HepG2 (cell line): ENCODE results near the gene FCGR3B. TPM values are rescaled to one million over a fixed set of nuclear protein-coding genes. Genes with fewer than 3 reads are reported as not detected.

Experiments used
- ATAC-seq: fragments of 200-7000 bp; cut with Tn5 transposase; 3 replicates; pipeline ENCODE4 v1.9.1; 2020; ENCODE audit warnings: mild to moderate bottlenecking, moderate library complexity
- BruUV-seq: library from RNA; stranded (reverse); fragments of 400-500 nt; replicated peaks from 2 replicates; lab custom pipeline; 2021; lab: Mats Ljungman, UMichigan
- CTCF ChIA-PET: fragments of 300-600 bp; formaldehyde crosslinking; extraction: SDS; loops from one replicate; lab custom pipeline; 2021; ENCODE audit warnings: low total read pairs, inconsistent platforms, low intra/inter-chr PET ratio; lab: Yijun Ruan, JAX
- POLR2A ChIA-PET: fragments of 350-600 bp; sonication (Branson Sonifier 250); formaldehyde crosslinking; loops from one replicate; lab custom pipeline; 2020; ENCODE audit warnings: antibody characterized with exemption, inconsistent platforms; lab: Yijun Ruan, JAX
- DNase-seq: peaks from one replicate; pipeline ENCODE4 v3.0.0-alpha.2; 2015; ENCODE audit warnings: low spot score
- FAIRE-seq: peaks from 3 replicates; lab custom pipeline; 2011; peaks lifted over from hg19 to GRCh38; lab: Jason Lieb, UNC
- H2AFZ ChIP-seq: one replicate; pipeline ENCODE4 v1.6.1; 2011; ENCODE audit warnings: low read length, inconsistent platforms
- H3K27ac ChIP-seq: fragments of 300-600 bp; 3 replicates; pipeline ENCODE4 v1.8.0; 2011; ENCODE audit warnings: mixed run types, mild to moderate bottlenecking, mixed read lengths, low read length, inconsistent platforms; ENCODE audit not compliant: insufficient read depth; ENCODE audit errors: extremely low read length
- H3K27me3 ChIP-seq, 2 experiments: fragments of 200-600 bp in 1 of 2; 2 replicates in 1 of 2; 3 replicates in 1 of 2; pipeline versions ENCODE4 v1.6.0 to v1.8.0; 2011; ENCODE audit warnings: low read length in 2 of 2, mild to moderate bottlenecking in 2 of 2, moderate library complexity in 2 of 2, inconsistent platforms in 1 of 2; ENCODE audit not compliant: insufficient read depth in 2 of 2, control insufficient read depth in 1 of 2
- H3K36me3 ChIP-seq, 2 experiments: fragments of 200-600 bp in 1 of 2; replicated peaks in 1 of 2; 2 replicates in 1 of 2; 3 replicates in 1 of 2; pipeline versions ENCODE4 v1.5.1 to v1.8.0; 2011; ENCODE audit warnings: low read length in 2 of 2, inconsistent platforms in 1 of 2; ENCODE audit not compliant: insufficient read depth in 2 of 2, control insufficient read depth in 1 of 2
- H3K4me1 ChIP-seq: 2 replicates; pipeline ENCODE4 v1.5.1; 2012; ENCODE audit warnings: low read length, inconsistent platforms; ENCODE audit not compliant: insufficient read depth
- H3K4me2 ChIP-seq: 2 replicates; pipeline ENCODE4 v1.6.0; 2011; ENCODE audit warnings: low read depth, low read length, inconsistent platforms
- H3K4me3 ChIP-seq, 3 experiments: fragments of 200-600 bp in 1 of 3; sonication (generic), shearing (Covaris generic) in 1 of 3; replicated peaks in 1 of 3; 2 replicates each; pipeline ENCODE4 v1.5.1; 2011 to 2016; ENCODE audit warnings: low read length in 3 of 3, inconsistent platforms in 2 of 3, low read depth in 2 of 3, mild to moderate bottlenecking in 2 of 3, control low read depth in 1 of 3, mixed read lengths in 1 of 3; ENCODE audit not compliant: insufficient read depth in 1 of 3
- H3K79me2 ChIP-seq: one replicate; pipeline ENCODE4 v1.6.1; 2011; ENCODE audit warnings: low read length, inconsistent platforms; ENCODE audit not compliant: insufficient read depth
- H3K9ac ChIP-seq: 2 replicates; pipeline ENCODE4 v1.6.0; 2011; ENCODE audit warnings: mild to moderate bottlenecking, low read depth, low read length, inconsistent platforms; ENCODE audit not compliant: insufficient read depth
- H3K9me3 ChIP-seq: 2 replicates; pipeline ENCODE4 v1.5.1; 2012; ENCODE audit warnings: mild to moderate bottlenecking, low read length
- H4K20me1 ChIP-seq: 2 replicates; pipeline ENCODE4 v1.6.0; 2011; ENCODE audit warnings: inconsistent platforms, mild to moderate bottlenecking, low read length, moderate library complexity; ENCODE audit not compliant: insufficient read depth
- BCL6 ChIP-seq: IDR thresholded peaks from 2 replicates; pipeline ENCODE4 v1.6.1; 2016; ENCODE audit warnings: missing genetic modification reagents, missing compliant biosample characterization
- EP300 ChIP-seq, 3 experiments: sonication (generic) in 1 of 3; formaldehyde crosslinking in 1 of 3; IDR thresholded peaks; 2 replicates each; pipeline versions ENCODE4 v1.5.1 to v1.6.1; 2011 to 2020; ENCODE audit warnings: low read depth in 2 of 3, low read length in 2 of 3, borderline replicate concordance in 1 of 3, improper control_type of control experiment in 1 of 3, mild to moderate bottlenecking in 1 of 3, missing genetic modification reagents in 1 of 3, moderate library complexity in 1 of 3
- FOXA1 ChIP-seq, 2 experiments: fragments of 450-650 bp in 1 of 2; sonication (generic) in 1 of 2; formaldehyde crosslinking in 1 of 2; IDR thresholded peaks; 2 replicates each; pipeline versions ENCODE4 v1.4.0 to v1.6.1; 2016 to 2020; ENCODE audit warnings: missing genetic modification reagents in 1 of 2
- HDAC1 ChIP-seq: sonication (generic); formaldehyde crosslinking; IDR thresholded peaks from 2 replicates; pipeline ENCODE4 v1.5.1; 2020; ENCODE audit warnings: mild to moderate bottlenecking, missing genetic modification reagents
- HNF4A ChIP-seq: sonication (generic); formaldehyde crosslinking; IDR thresholded peaks from 2 replicates; pipeline ENCODE4 v1.4.0; 2020; ENCODE audit warnings: missing genetic modification reagents
- HOXA3 ChIP-seq: sonication (generic); formaldehyde crosslinking; IDR thresholded peaks from 2 replicates; pipeline ENCODE4 v1.5.0; 2020; ENCODE audit warnings: missing genetic modification reagents
- MAFK ChIP-seq, 2 experiments: IDR thresholded peaks in 1 of 2; conservative IDR thresholded peaks in 1 of 2; 2 replicates each; pipeline ENCODE4 v1.6.1; 2011; ENCODE audit warnings: improper control_type of control experiment in 2 of 2, low read length in 2 of 2
- MIER3 ChIP-seq: IDR thresholded peaks from 2 replicates; pipeline ENCODE4 v1.6.1; 2016; ENCODE audit warnings: missing compliant biosample characterization, borderline replicate concordance
- NFIB ChIP-seq: sonication (generic); formaldehyde crosslinking; IDR thresholded peaks from 2 replicates; pipeline ENCODE4 v1.9.0; 2021; ENCODE audit warnings: missing genetic modification reagents, mild to moderate bottlenecking, borderline replicate concordance
- NR1H2 ChIP-seq: sonication (generic); formaldehyde crosslinking; IDR thresholded peaks from 2 replicates; pipeline ENCODE4 v1.8.1; 2022; ENCODE audit warnings: low read depth, missing genetic modification reagents, borderline replicate concordance
- ONECUT2 ChIP-seq: sonication (generic); formaldehyde crosslinking; IDR thresholded peaks from 2 replicates; pipeline ENCODE4 v1.4.0; 2020; ENCODE audit warnings: missing genetic modification reagents
- ZFY ChIP-seq: sonication (generic); formaldehyde crosslinking; IDR thresholded peaks from 2 replicates; pipeline ENCODE4 v1.4.0; 2020; ENCODE audit warnings: missing genetic modification reagents
- ZMYM4 ChIP-seq: sonication (generic); formaldehyde crosslinking; IDR thresholded peaks from 2 replicates; pipeline ENCODE4 v1.8.1; 2023; ENCODE audit warnings: mild to moderate bottlenecking, missing genetic modification reagents
- ZNF605 ChIP-seq: sonication (generic); formaldehyde crosslinking; IDR thresholded peaks from 2 replicates; pipeline ENCODE4 v1.8.0; 2022; ENCODE audit warnings: mild to moderate bottlenecking, missing genetic modification reagents
- ZNF713 ChIP-seq: sonication (generic); formaldehyde crosslinking; IDR thresholded peaks from 2 replicates; pipeline ENCODE4 v1.4.0; 2020; ENCODE audit warnings: mild to moderate bottlenecking, missing genetic modification reagents
- ZNF841 ChIP-seq: sonication (generic); formaldehyde crosslinking; IDR thresholded peaks from 2 replicates; pipeline ENCODE4 v1.8.1; 2023; ENCODE audit warnings: missing genetic modification reagents, borderline replicate concordance
- WGBS: methylation state at CpG from one replicate; pipeline ENCODE4 v1.1.6; 2017; ENCODE audit warnings: low lambda C conversion rate; 5-methylcytosine and 5-hydroxymethylcytosine counted together
- in situ Hi-C: cut with HindIII; loops from 2 replicates; pipeline ENCODE4 v1.10.0; 2017; ENCODE audit warnings: low pct_unique_long_range_greater_than_20kb; ENCODE audit not compliant: extremely low pct_ligation_motif_present
- intact Hi-C: fragments of 100-400 bp; cut with micrococcal nuclease; formaldehyde crosslinking; loops from one replicate; pipeline ENCODE4 v1.10.0; 2022; ENCODE audit not compliant: unreplicated experiment
- polyA plus RNA-seq, 8 experiments: library from polyadenylated mRNA; depleted of rRNA in 3 of 8; stranded (reverse) in 7 of 8; unstranded in 1 of 8; fragments of >200 nt; fragmentation: Illumina TruSeq in 4 of 8; extraction: Trizol in 4 of 8; gene quantifications; 2 replicates each; pipeline versions ENCODE4 v1.2.1 to v1.2.3, GENCODE V29; 2011 to 2016; ENCODE audit warnings: low read depth in 4 of 8, missing spikeins in 1 of 8, mixed read lengths in 1 of 8; ENCODE audit not compliant: insufficient read depth in 1 of 8
- total RNA-seq, 5 experiments: library from RNA; depleted of rRNA; stranded (reverse); fragments of >200 nt; fragmentation: Illumina TruSeq; extraction: Trizol; gene quantifications; 2 replicates each; pipeline ENCODE4 v1.2.3, GENCODE V29; 2016; ENCODE audit warnings: low read depth in 1 of 5
- TF ChIP-seq, protein P1 (sequence below): sonication (generic); formaldehyde crosslinking; IDR thresholded peaks from 2 replicates; pipeline ENCODE4 v1.8.0; 2022; ENCODE audit warnings: missing genetic modification reagents, mild to moderate bottlenecking, moderate library complexity, borderline replicate concordance
- TF ChIP-seq, protein P2 (sequence below): IDR thresholded peaks from 2 replicates; pipeline ENCODE4 v1.4.0; 2020; ENCODE audit warnings: mild to moderate bottlenecking, missing genetic modification reagents

The FCGR3B gene
- total and polyA plus RNA-seq, 2 of the 13 experiments (the other 11 are each of a cell fraction or from before 2014, with no cell fraction given), result not detected

DNA sequence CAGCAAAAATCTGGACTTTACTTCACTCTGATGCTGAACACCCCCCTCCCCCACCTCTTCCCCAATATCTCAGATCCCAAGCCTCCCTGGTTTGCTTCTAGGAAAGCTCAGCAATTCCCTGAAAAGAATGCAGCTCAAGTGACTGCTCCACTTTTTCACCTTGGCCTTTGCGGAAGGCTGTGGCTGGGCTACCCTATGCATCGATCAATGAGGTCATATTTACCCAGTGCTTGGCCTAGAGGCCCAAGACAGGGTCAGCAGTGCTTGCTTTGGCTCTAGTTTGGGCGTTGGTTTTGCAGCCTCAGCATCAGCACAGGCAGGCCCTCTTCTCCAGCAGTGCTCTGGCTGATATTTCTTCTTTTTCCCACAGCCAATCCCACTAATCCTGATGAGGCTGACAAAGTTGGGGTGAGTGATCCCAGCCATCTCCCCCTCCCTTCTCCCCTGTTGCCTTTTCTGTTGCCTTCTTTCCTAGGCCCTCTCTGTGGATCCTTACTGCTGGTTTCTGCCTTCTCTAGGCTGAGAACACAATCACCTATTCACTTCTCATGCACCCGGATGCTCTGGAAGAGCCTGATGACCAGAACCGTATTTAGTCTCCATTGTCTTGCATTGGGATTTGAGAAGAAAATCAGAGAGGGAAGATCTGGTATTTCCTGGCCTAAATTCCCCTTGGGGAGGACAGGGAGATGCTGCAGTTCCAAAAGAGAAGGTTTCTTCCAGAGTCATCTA, 46.1 kb upstream of the FCGR3B start:
- no peak for FAIRE-seq
- peak; percentile 92 for ATAC-seq
- Histone ChIP-seq H3K4me1 (peaks cover 12% of the 10 kb centered on the region), H4K20me1 (no peaks in the 10 kb centered on the region), H3K9ac (no peak overlapping the region), H3K79me2 (no peaks in the 10 kb centered on the region), H2AFZ (no peak overlapping the region), H3K9me3 (no peaks in the 10 kb centered on the region), H3K27me3 (peaks cover 0 to 11% of the 10 kb centered on the region in 2 experiments; a peak in 2 of 5 replicates), H3K36me3 (no peaks in the 10 kb centered on the region), H3K4me2 (no peak overlapping the region), H3K4me3 (no peak overlapping the region), H3K27ac (no peak overlapping the region)
- no TSS peak for BruUV-seq
- intact Hi-C loops (no loop called here), in situ Hi-C loops (no loop called here)
- WGBS, result 12% methylated on average over 5 of the region's 5 CpGs
- ChIA-PET CTCF (no interaction called here), POLR2A (interaction anchor here (1.0 kb wide), 1 partner anchor 49 kb away, joined by 3 read pairs; no protein-coding TSS in a partner anchor)
- peak; percentile 12 for DNase-seq
- 0 out of 2 replicates have a peak, but pooled peaks have one; percentile 17 for TF ChIP-seq HOXA3 (CRISPR knock-in tag)
- TF ChIP-seq ZNF605 (CRISPR knock-in tag), result no peak
- no peak for TF ChIP-seq ZNF841
- peak; percentile 92 for TF ChIP-seq ONECUT2
- TF ChIP-seq FOXA1 (IDR thresholded peaks at IDR 0.05), result no peak
- TF ChIP-seq FOXA1 (CRISPR knock-in tag; IDR thresholded peaks at IDR 0.05), result peak; percentile 76
- 0 out of 2 replicates have a peak, but pooled peaks have one; percentile 27 for TF ChIP-seq MIER3 (CRISPR knock-in tag)
- no peak for TF ChIP-seq NR1H2 (CRISPR knock-in tag)
- TF ChIP-seq, protein P1, sequence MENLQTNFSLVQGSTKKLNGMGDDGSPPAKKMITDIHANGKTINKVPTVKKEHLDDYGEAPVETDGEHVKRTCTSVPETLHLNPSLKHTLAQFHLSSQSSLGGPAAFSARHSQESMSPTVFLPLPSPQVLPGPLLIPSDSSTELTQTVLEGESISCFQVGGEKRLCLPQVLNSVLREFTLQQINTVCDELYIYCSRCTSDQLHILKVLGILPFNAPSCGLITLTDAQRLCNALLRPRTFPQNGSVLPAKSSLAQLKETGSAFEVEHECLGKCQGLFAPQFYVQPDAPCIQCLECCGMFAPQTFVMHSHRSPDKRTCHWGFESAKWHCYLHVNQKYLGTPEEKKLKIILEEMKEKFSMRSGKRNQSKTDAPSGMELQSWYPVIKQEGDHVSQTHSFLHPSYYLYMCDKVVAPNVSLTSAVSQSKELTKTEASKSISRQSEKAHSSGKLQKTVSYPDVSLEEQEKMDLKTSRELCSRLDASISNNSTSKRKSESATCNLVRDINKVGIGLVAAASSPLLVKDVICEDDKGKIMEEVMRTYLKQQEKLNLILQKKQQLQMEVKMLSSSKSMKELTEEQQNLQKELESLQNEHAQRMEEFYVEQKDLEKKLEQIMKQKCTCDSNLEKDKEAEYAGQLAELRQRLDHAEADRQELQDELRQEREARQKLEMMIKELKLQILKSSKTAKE (CRISPR knock-in tag), result peak; percentile 29; the same call in 1 of the 2 replicates
- TF ChIP-seq ZNF713 (CRISPR knock-in tag), result no peak
- TF ChIP-seq ZFY (CRISPR knock-in tag), result peak; percentile 18; the same call in 1 of the 2 replicates
- no peak for TF ChIP-seq NFIB (CRISPR knock-in tag)
- TF ChIP-seq BCL6, result peak; percentile 98
- TF ChIP-seq ZMYM4 (CRISPR knock-in tag), result 0 out of 2 replicates have a peak, but pooled peaks have one; percentile 16
- TF ChIP-seq MAFK (conservative IDR thresholded peaks at IDR 0.05 in 1 of 2, IDR thresholded peaks at IDR 0.05 in 1 of 2; ENCODE audit: low read length in 2 of 2), result peak; percentile 48 to 58; a peak in 2 of 4 replicates
- TF ChIP-seq HDAC1, result peak; percentile 29; the same call in 1 of the 2 replicates
- TF ChIP-seq HNF4A (CRISPR knock-in tag), result peak; percentile 37; the same call in 1 of the 2 replicates
- TF ChIP-seq, protein P2, sequence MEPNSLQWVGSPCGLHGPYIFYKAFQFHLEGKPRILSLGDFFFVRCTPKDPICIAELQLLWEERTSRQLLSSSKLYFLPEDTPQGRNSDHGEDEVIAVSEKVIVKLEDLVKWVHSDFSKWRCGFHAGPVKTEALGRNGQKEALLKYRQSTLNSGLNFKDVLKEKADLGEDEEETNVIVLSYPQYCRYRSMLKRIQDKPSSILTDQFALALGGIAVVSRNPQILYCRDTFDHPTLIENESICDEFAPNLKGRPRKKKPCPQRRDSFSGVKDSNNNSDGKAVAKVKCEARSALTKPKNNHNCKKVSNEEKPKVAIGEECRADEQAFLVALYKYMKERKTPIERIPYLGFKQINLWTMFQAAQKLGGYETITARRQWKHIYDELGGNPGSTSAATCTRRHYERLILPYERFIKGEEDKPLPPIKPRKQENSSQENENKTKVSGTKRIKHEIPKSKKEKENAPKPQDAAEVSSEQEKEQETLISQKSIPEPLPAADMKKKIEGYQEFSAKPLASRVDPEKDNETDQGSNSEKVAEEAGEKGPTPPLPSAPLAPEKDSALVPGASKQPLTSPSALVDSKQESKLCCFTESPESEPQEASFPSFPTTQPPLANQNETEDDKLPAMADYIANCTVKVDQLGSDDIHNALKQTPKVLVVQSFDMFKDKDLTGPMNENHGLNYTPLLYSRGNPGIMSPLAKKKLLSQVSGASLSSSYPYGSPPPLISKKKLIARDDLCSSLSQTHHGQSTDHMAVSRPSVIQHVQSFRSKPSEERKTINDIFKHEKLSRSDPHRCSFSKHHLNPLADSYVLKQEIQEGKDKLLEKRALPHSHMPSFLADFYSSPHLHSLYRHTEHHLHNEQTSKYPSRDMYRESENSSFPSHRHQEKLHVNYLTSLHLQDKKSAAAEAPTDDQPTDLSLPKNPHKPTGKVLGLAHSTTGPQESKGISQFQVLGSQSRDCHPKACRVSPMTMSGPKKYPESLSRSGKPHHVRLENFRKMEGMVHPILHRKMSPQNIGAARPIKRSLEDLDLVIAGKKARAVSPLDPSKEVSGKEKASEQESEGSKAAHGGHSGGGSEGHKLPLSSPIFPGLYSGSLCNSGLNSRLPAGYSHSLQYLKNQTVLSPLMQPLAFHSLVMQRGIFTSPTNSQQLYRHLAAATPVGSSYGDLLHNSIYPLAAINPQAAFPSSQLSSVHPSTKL (CRISPR knock-in tag), result peak; percentile 73
- TF ChIP-seq EP300 (IDR thresholded peaks at IDR 0.05; ENCODE audit: low read depth in 2 of 2, low read length in 2 of 2), result 0 out of 4 replicates have a peak, but pooled peaks of 1 of the 2 experiments have one; percentile 6
- no peak for TF ChIP-seq EP300 (CRISPR knock-in tag; IDR thresholded peaks at IDR 0.05; ENCODE audit: borderline replicate concordance)
